GM12864 (cell line): ENCODE data around the gene BRD4.

Source experiments
- DNase-seq: peaks from one replicate; pipeline ENCODE4 v3.0.0-alpha.2; 2011; ENCODE audit warnings: low read depth
- H3K4me3 ChIP-seq: 2 replicates; pipeline ENCODE4 v1.5.1; 2011; ENCODE audit warnings: mild to moderate bottlenecking, low read depth, low read length, control low read depth
- TF ChIP-seq, protein P1 (sequence below): IDR thresholded peaks from 2 replicates; pipeline ENCODE4 v1.5.1; 2011; ENCODE audit warnings: low read depth, mild to moderate bottlenecking, moderate library complexity, low read length, control low read depth, inconsistent platforms; ENCODE audit errors: missing control alignments

The BRD4 gene

DNA sequence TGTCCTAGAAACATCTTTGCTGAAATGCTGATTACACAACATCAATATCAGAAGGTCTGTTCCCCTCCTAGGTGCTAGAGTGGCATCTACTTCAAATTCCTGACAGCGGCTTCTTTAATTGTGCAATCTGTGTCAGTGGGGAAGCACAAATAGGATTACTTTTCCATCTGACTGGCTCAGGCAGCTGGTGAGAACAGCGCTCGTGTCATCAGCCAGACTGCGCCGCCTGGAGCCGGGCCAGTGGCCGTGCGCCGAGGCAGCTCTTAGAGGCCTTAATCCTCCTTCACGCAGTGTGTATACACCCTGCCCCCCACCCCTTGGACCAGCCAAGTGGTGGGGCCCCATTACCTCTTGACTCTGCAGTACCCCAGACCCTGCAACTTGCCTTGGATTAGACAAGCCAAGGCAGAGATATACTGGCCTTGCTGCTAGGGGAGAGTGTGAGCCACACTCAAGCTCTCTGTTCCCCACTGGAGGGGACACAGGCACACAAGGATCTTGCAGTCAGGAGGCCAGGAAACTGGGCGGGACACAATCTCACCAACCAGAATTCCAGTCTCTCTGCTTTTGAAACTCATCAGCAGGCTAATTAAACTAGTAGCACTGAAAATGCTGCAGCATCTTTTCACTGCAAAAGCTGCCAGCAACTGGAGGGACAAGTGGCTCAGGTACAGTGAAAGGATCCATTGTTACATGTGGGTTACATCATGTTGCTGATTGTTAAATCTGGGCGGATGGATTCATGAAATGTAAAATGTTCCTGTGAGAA lies 51.2 kb downstream of the BRD4 start:
- TF ChIP-seq, protein P1, sequence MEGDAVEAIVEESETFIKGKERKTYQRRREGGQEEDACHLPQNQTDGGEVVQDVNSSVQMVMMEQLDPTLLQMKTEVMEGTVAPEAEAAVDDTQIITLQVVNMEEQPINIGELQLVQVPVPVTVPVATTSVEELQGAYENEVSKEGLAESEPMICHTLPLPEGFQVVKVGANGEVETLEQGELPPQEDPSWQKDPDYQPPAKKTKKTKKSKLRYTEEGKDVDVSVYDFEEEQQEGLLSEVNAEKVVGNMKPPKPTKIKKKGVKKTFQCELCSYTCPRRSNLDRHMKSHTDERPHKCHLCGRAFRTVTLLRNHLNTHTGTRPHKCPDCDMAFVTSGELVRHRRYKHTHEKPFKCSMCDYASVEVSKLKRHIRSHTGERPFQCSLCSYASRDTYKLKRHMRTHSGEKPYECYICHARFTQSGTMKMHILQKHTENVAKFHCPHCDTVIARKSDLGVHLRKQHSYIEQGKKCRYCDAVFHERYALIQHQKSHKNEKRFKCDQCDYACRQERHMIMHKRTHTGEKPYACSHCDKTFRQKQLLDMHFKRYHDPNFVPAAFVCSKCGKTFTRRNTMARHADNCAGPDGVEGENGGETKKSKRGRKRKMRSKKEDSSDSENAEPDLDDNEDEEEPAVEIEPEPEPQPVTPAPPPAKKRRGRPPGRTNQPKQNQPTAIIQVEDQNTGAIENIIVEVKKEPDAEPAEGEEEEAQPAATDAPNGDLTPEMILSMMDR, result no peak
- H3K4me3 ChIP-seq, result no peak overlapping the region
- no peak for DNase-seq

DNA sequence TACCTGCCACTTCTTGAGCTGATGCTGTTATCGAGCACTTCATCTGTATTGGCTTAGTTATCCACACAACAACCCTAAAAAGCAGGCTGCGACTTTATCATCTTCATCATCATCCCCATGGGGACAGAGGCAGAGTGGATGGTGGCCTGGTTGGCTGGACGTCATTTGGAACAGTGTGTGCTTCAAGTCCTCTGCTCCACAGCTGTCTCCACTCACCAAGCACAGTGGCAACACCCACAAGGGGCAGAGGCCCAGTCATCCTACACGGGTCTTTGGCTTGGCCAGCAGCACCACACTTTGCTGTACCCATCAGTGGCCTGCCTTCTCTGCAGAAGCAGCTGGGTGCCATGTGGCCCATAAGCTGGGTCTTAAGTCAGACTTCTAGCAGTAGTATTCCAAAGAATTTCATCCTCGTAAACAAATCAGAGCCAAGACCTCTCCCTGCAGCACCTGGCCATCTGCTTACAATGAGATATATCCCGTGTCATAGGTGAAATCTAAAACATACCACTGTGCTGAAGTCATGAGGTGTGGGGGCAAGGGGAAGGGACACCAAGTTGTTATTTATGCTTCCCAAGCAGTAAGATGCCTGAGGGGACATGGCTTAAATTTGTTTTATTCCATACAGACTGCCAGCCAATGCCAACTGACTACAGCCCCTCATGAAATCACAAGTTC lies 52.2 kb downstream of the BRD4 start:
- TF ChIP-seq, protein P1, result no peak
- no peak for DNase-seq
- H3K4me3 ChIP-seq, result no peak overlapping the region

DNA sequence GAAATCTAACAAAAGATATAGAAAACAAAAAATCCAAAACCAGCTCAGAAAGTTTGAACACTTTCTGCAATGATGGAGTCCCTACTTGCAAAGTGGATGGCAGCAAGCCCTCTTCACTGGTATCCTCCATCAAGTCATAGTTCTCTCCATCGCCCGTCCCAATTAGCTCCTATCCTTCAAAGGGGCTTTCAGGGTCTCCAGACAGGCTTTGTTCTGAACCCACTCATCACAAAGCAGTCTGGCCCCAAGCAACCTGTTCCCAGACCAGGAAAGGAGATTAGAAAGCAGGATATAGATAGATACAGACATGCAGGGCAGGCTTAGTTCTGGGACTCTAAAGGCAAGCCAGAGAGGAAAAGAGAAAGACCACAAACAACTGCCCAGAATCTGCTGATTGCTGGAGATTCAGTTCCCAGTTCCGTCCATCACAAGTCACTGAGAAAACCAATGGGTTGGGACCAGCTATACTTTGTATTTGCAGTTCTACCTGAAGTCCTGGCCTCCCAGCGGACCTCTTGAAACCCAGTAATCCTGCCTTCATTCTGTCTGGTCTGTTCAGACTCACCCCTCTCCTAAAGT lies 52.9 kb downstream of the BRD4 start:
- no peak overlapping the region for H3K4me3 ChIP-seq
- DNase-seq, result no peak
- TF ChIP-seq, protein P1, result no peak

DNA sequence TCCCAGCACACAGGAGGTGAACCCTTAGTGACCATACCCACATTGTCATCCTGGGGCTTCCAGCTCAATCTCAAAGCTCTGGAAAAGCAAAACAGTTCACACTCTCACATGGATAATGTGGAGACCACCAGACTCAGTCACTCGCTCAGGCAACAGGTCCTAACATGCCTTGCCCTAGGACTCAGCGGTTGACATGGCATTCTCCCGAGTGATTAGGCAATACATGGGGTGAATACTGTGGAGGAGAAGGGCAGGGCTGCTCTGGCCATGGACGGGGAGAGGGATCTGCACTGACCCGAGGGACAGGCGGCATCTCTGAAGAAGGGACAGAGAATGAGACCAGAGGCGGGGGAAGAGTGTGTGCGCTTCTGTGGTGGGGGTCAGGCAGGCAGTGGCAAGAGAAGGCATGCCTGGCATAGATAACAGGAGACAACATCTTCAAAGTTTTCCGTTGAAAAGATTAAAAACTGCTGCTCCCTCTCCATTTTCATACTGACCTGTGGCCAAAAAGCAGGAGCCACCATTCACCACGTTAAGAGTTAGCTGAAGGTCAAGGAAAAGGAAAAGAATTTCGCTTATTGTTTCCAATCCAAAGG lies 55.6 kb downstream of the BRD4 start:
- TF ChIP-seq, protein P1, result no peak
- DNase-seq, result no peak
- H3K4me3 ChIP-seq, result no peak overlapping the region

DNA sequence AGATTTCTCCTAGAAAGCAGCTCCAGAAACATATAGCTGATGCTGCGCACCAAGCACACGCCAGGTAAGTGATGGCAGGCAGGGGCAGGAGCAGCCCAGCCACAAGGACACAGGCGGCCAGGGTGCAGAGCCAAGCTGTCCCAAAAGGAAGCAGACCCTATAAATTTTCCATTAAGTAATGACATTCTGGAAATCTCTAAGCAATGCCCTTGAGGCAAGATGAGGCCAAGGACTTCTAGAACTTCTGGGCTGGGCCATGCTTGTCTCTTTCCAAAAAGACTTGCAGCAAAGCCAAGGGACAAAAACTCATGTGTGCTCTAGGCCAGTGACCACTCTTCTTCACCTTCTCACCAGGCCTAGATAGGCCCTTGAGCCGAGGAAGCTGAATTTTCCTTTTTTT lies 57.9 kb downstream of the BRD4 start:
- H3K4me3 ChIP-seq, result no peak overlapping the region
- DNase-seq, result no peak
- TF ChIP-seq, protein P1, result no peak

DNA sequence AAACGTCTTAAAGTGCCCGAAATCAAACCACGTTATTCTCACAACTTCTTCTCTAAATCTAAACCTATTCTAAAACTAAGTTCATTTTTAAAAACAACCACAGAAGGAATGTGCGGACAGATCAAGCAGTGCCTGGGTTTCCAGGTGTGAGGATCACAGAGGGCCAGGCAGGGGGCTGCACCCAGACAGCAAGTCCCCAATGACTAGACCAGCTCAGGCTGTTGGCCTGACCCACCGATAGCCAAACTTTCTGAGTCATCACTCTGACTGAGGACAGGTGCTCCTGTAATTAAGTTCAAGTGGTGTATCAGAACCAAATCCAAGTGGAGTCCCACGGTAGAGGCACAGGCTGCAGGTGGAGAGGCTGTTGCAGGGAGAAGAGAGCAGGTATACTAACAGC lies 62.5 kb downstream of the BRD4 start:
- TF ChIP-seq, protein P1, result no peak
- DNase-seq, result no peak
- no peak overlapping the region for H3K4me3 ChIP-seq
